ENCODE results near the gene PHF1. TPM values are rescaled to one million over a fixed set of nuclear protein-coding genes. Genes with fewer than 3 reads are reported as not detected.

PHF1 gene
- total and polyA plus RNA-seq, 2 of the 4 experiments (the other 2 are of a cell fraction) = 9.0 to 47.2 TPM

- Histone ChIP-seq H3K9me1 (ENCODE audit: insufficient read depth, low read length) (no peaks in the 10 kb centered on the region), H3K9ac (ENCODE audit: low read depth, low read length) (no peak overlapping the region), H3K14ac (replicated peaks; ENCODE audit: low read depth, low read length) (no peak overlapping the region), H2AFZ (replicated peaks; ENCODE audit: low read length, poor library complexity) (no peak overlapping the region), H2BK20ac (ENCODE audit: low read depth, low read length) (no peak overlapping the region), H4K91ac (ENCODE audit: insufficient read depth, low read depth, low read length) (no peak overlapping the region), H3K9me3 (ENCODE audit: control insufficient read depth, insufficient read depth, low read length) (no peaks in the 10 kb centered on the region), H3K4me2 (ENCODE audit: low read depth, low read length) (no peak overlapping the region), H3K4ac (ENCODE audit: low read depth, low read length) (no peak overlapping the region), H3K27ac (ENCODE audit: insufficient read depth, low read length) (no peak overlapping the region), H3K79me1 (ENCODE audit: low read depth in 1 of 2, low read length in 2 of 2) (peaks cover 18 to 28% of the 10 kb centered on the region in 2 experiments; a peak in 3 of 4 replicates), H2AK5ac (ENCODE audit: low read depth, low read length) (no peak overlapping the region), H3K56ac (ENCODE audit: extremely low read depth, insufficient read depth, low read length) (no peak overlapping the region), H3K36me3 (ENCODE audit: control insufficient read depth, insufficient read depth, low read length) (peaks cover 37% of the 10 kb centered on the region), H3K23ac (ENCODE audit: low read depth, low read length) (no peak overlapping the region), H3K18ac (ENCODE audit: low read depth, low read length) (no peak overlapping the region), H4K8ac (ENCODE audit: low read depth in 2 of 2, low read length in 2 of 2) (no peak overlapping the region), H3K4me3 (ENCODE audit: insufficient read depth, low read depth, low read length) (no peak overlapping the region), H2AK9ac (replicated peaks; ENCODE audit: low read depth, low read length, poor library complexity) (no peak overlapping the region), H2BK15ac (ENCODE audit: low read depth, low read length) (no peak overlapping the region), H4K5ac (ENCODE audit: low read depth, low read length) (no peak overlapping the region), H4K20me1 (ENCODE audit: insufficient read depth, low read length) (no peaks in the 10 kb centered on the region; the same call in 1 of the 2 replicates), H2BK5ac (ENCODE audit: low read depth, low read length, poor library complexity, severe bottlenecking) (no peak overlapping the region), H2BK120ac (ENCODE audit: low read depth, low read length) (no peak overlapping the region), H3K4me1 (ENCODE audit: control insufficient read depth, insufficient read depth, low read length) (peaks cover 4% of the 10 kb centered on the region), H3K27me3 (ENCODE audit: control insufficient read depth, insufficient read depth, low read length) (no peaks in the 10 kb centered on the region)
- ChIA-PET POLR2A (ENCODE audit: unreplicated experiment) (no interaction called here), CTCF (interaction anchor here (0.5 kb wide), 1 partner anchor 100 kb away, joined by 3 read pairs; no protein-coding TSS in a partner anchor)
- in situ Hi-C loops (cut with MboI; ENCODE audit: low sequenced_read_pairs) (loop anchor here (10.0 kb wide), 1 partner anchor 254 kb away; no protein-coding TSS in a partner anchor), intact Hi-C loops (cut with micrococcal nuclease) (loop anchor here (10.0 kb wide), 1 partner anchor 224 kb away; no protein-coding TSS in a partner anchor), dilution Hi-C loops (cut with HindIII; ENCODE audit: low sequenced_read_pairs, unreplicated experiment) (no loop called here)
- no CpG with 5 or more reads among the region's 3 CpGs for WGBS, 2 experiments (ENCODE audit: extremely low coverage in 2 of 2, insufficient read length in 1 of 2)
- no peak for TF ChIP-seq CEBPB (IDR thresholded peaks at IDR 0.05; ENCODE audit: low read depth, low read length)
- no peak for TF ChIP-seq USF2 (IDR thresholded peaks at IDR 0.05; ENCODE audit: low read depth, low read length)
- no peak for TF ChIP-seq BHLHE40 (IDR thresholded peaks at IDR 0.05; ENCODE audit: low read depth, low read length)
- no peak for TF ChIP-seq NFE2L2 (IDR thresholded peaks at IDR 0.05; ENCODE audit: low read depth, low read length)
- ATAC-seq (ENCODE audit: low read depth) (no peak), DNase-seq (no peak)
- no TSS peak for BruUV-seq (replicated peaks)
Observed at GRCh38 chr6:33450434-33450833, 39.6 kb downstream of the PHF1 start.
